Measurements from ENCODE around the gene FAM168A. TPM values are rescaled to one million over a fixed set of nuclear protein-coding genes. Genes with fewer than 3 reads are reported as not detected.
"Not testable (repeated sequence)": the region's sequence is repeated elsewhere in the genome, so short reads cannot be mapped to it uniquely, and the experiment has no call there.

Gene FAM168A
- total and polyA plus RNA-seq, 9 of the 15 experiments (the other 6 are each of a cell fraction or from before 2014, with no cell fraction given): 0.44 to 7.2 (median 2.9) TPM

- H3K27me3 ChIP-seq (ENCODE audit: control insufficient read depth in 2 of 2, insufficient read depth in 2 of 2, low read length in 2 of 2): no peaks in the 10 kb centered on the region
- no peaks in the 10 kb centered on the region for H3K9me3 ChIP-seq (replicated peaks; ENCODE audit: control insufficient read depth, insufficient read depth, low read depth, low read length)
- H3K4me1 ChIP-seq (replicated peaks in 1 of 2; ENCODE audit: control insufficient read depth in 2 of 2, insufficient read depth in 2 of 2, low read length in 2 of 2): no peaks in the 10 kb centered on the region
- no peaks in the 10 kb centered on the region for H4K20me1 ChIP-seq (replicated peaks; ENCODE audit: control insufficient read depth, insufficient read depth, low read length)
- WGBS (ENCODE audit: insufficient coverage, low coverage, missing lambda C conversion rate): 49% methylated on average over 3 of the region's 3 CpGs
- H3K9me1 ChIP-seq (ENCODE audit: control insufficient read depth, insufficient read depth, low read length): no peaks in the 10 kb centered on the region
- no peak for FAIRE-seq
- H3K36me3 ChIP-seq (ENCODE audit: control insufficient read depth, insufficient read depth, low read length): no peaks in the 10 kb centered on the region
- no peak overlapping the region for H3K9ac ChIP-seq (ENCODE audit: insufficient read depth in 1 of 2, low read depth in 2 of 2, low read length in 2 of 2)
- no peak for DNase-seq (ENCODE audit: extremely low read depth in 1 of 4, low spot score in 3 of 4)
- no TSS peak for BruUV-seq (replicated peaks)
- no peak for ATAC-seq
- H3K79me2 ChIP-seq (ENCODE audit: control insufficient read depth, insufficient read depth, low read length): no peaks in the 10 kb centered on the region
- intact Hi-C loops (cut with micrococcal nuclease) (no loop called here), in situ Hi-C loops (cut with MboI) (no loop called here)
- H3K4me2 ChIP-seq (ENCODE audit: insufficient read depth, low read length): no peak overlapping the region
- no peak overlapping the region for H3K27ac ChIP-seq (ENCODE audit: extremely low read depth, low read depth, low read length)
- no peak overlapping the region for H2AFZ ChIP-seq (ENCODE audit: low read depth, low read length)
- TF ChIP-seq DLX4 (CRISPR knock-in tag; IDR thresholded peaks at IDR 0.05): no peak
- no peak for TF ChIP-seq TRIM28 (IDR thresholded peaks at IDR 0.05)
- TF ChIP-seq ZNF668 (CRISPR knock-in tag; IDR thresholded peaks at IDR 0.05): no peak
- no peak for TF ChIP-seq SNIP1 (IDR thresholded peaks at IDR 0.05; ENCODE audit: low read depth)
- no peak for TF ChIP-seq TAF1 (IDR thresholded peaks at IDR 0.05; ENCODE audit: control insufficient read depth, extremely low read depth, insufficient read depth, low read length, severe bottlenecking)
- TF ChIP-seq MTF1 (CRISPR knock-in tag; IDR thresholded peaks at IDR 0.05; ENCODE audit: borderline replicate concordance): no peak
- TF ChIP-seq ZNF274 (IDR thresholded peaks at IDR 0.05; ENCODE audit: borderline replicate concordance, low read depth, low read length): no peak
- no peak for TF ChIP-seq ZNF217 (CRISPR knock-in tag; IDR thresholded peaks at IDR 0.05)
- TF ChIP-seq ZNF780A (CRISPR knock-in tag; IDR thresholded peaks at IDR 0.05): no peak
- no peak for TF ChIP-seq BRD9 (IDR thresholded peaks at IDR 0.05; ENCODE audit: low read depth, partially characterized antibody)
- TF ChIP-seq NR0B1 (IDR thresholded peaks at IDR 0.05; ENCODE audit: partially characterized antibody): no peak
- TF ChIP-seq CTCF (IDR thresholded peaks at IDR 0.05 in 2 of 3, conservative IDR thresholded peaks at IDR 0.05 in 1 of 3; ENCODE audit: insufficient read depth in 2 of 3, low read depth in 1 of 3, low read length in 3 of 3): no peak
- TF ChIP-seq SRSF1 (IDR thresholded peaks at IDR 0.05; ENCODE audit: low read depth, low read length): no peak
- ChIA-PET CTCF (ENCODE audit: low intra/inter-chr PET ratio) (no interaction called here), POLR2A (interaction anchor here (0.7 kb wide), 1 partner anchor 71 kb away, joined by 3 read pairs; no protein-coding TSS in a partner anchor)
- no peak overlapping the region for H3K4me3 ChIP-seq
Measured at GRCh38 chr11:73582653-73583052, 15.3 kb downstream of the FAM168A start.

- DNase-seq (ENCODE audit: extremely low read depth in 1 of 4, low spot score in 3 of 4); H3K9ac ChIP-seq (ENCODE audit: insufficient read depth in 1 of 2, low read depth in 2 of 2, low read length in 2 of 2); H3K9me1 ChIP-seq (ENCODE audit: control insufficient read depth, insufficient read depth, low read length); H3K27me3 ChIP-seq (ENCODE audit: control insufficient read depth in 2 of 2, insufficient read depth in 2 of 2, low read length in 2 of 2); FAIRE-seq; H3K79me2 ChIP-seq (ENCODE audit: control insufficient read depth, insufficient read depth, low read length); CTCF ChIA-PET (ENCODE audit: low intra/inter-chr PET ratio); in situ Hi-C loops (cut with MboI); ATAC-seq; H2AFZ ChIP-seq (ENCODE audit: low read depth, low read length); BruUV-seq (replicated peaks); H3K4me3 ChIP-seq; H3K9me3 ChIP-seq (replicated peaks; ENCODE audit: control insufficient read depth, insufficient read depth, low read depth, low read length); intact Hi-C loops (cut with micrococcal nuclease); H3K4me1 ChIP-seq (replicated peaks in 1 of 2; ENCODE audit: control insufficient read depth in 2 of 2, insufficient read depth in 2 of 2, low read length in 2 of 2); H3K4me2 ChIP-seq (ENCODE audit: insufficient read depth, low read length); H3K27ac ChIP-seq (ENCODE audit: extremely low read depth, low read depth, low read length); H3K36me3 ChIP-seq (ENCODE audit: control insufficient read depth, insufficient read depth, low read length); H4K20me1 ChIP-seq (replicated peaks; ENCODE audit: control insufficient read depth, insufficient read depth, low read length): not testable (repeated sequence)
- POLR2A ChIA-PET: interaction anchor here (0.7 to 2.4 kb wide), 4 partner anchors 9 to 64 kb away, joined by 3 to 8 read pairs (median 4); no protein-coding TSS in a partner anchor
- 13% methylated on average over 1 of the region's 1 CpG for WGBS (ENCODE audit: insufficient coverage, low coverage, missing lambda C conversion rate)
Measured at GRCh38 chr11:73580749-73581148, 17.2 kb downstream of the FAM168A start.
